Tibial nerve (tissue), 3 donors: ENCODE data around the gene C14orf93.

Source experiments
- CTCF ChIP-seq, 5 experiments: fragments of 200-600 bp in 3 of 5; fragments of 450-650 bp in 2 of 5; sonication (generic) in 3 of 5; IDR thresholded peaks; one replicate each; pipeline ENCODE4 v1.5.1; 2016 to 2019; ENCODE audit warnings: antibody characterized with exemption in 5 of 5, mild to moderate bottlenecking in 3 of 5, moderate library complexity in 2 of 5
- POLR2A ChIP-seq, 2 donors: fragments of 450-650 bp; IDR thresholded peaks; one replicate each; pipeline ENCODE4 v1.6.1; 2017; ENCODE audit warnings: antibody characterized with exemption in 2 of 2, mild to moderate bottlenecking in 2 of 2, moderate library complexity in 2 of 2

GRCh38 chr14:23043754-23044153, 33.8 kb upstream of the C14orf93 start:
- no peak for TF ChIP-seq CTCF (IDR thresholded peaks at IDR 0.05)
- no peak for TF ChIP-seq POLR2A (IDR thresholded peaks at IDR 0.05)
